H1 (cell line): ENCODE results near the gene DPRX. TPM values are rescaled to one million over a fixed set of nuclear protein-coding genes. Genes with fewer than 3 reads are reported as not detected.

Source experiments
- CTCF ChIA-PET: fragments of 300-600 bp; sonication (Branson Sonifier 250); formaldehyde crosslinking; loops from one replicate; lab custom pipeline; 2021; ENCODE audit not compliant: partially characterized antibody; lab: Charles Lee
- POLR2A ChIA-PET: fragments of 300-600 bp; sonication (Branson Sonifier 250); formaldehyde crosslinking; loops from one replicate; lab custom pipeline; 2021; ENCODE audit warnings: inconsistent platforms; ENCODE audit not compliant: partially characterized antibody; lab: Charles Lee
- DNase-seq, 2 experiments: peaks; one replicate each; pipeline versions ENCODE4 v3.0.0 to v3.0.0-alpha.2; 2010 to 2022; ENCODE audit warnings: low spot score in 2 of 2, low read depth in 1 of 2, mixed read lengths in 1 of 2
- FAIRE-seq: peaks from 2 replicates; lab custom pipeline; 2011; peaks lifted over from hg19 to GRCh38; lab: Jason Lieb, UNC
- H2AFZ ChIP-seq: 2 replicates; pipeline ENCODE4 v1.8.1; 2012; ENCODE audit warnings: low read length, inconsistent platforms
- H2AK5ac ChIP-seq: 2 replicates; pipeline ENCODE4 v1.6.1; 2013; ENCODE audit warnings: low read depth, low read length
- H2BK120ac ChIP-seq: replicated peaks from 2 replicates; pipeline ENCODE3; 2013; ENCODE audit warnings: low read depth, low read length, inconsistent platforms
- H2BK12ac ChIP-seq: 2 replicates; pipeline ENCODE4 v1.6.1; 2013; ENCODE audit warnings: low read depth, low read length
- H2BK15ac ChIP-seq: 2 replicates; pipeline ENCODE4 v1.6.1; 2013; ENCODE audit warnings: low read length
- H2BK20ac ChIP-seq: 2 replicates; pipeline ENCODE4 v1.6.1; 2013; ENCODE audit warnings: low read length
- H2BK5ac ChIP-seq: 2 replicates; pipeline ENCODE4 v1.6.1; 2013; ENCODE audit warnings: low read depth, low read length
- H3K14ac ChIP-seq: 2 replicates; pipeline ENCODE4 v1.6.1; 2013; ENCODE audit warnings: inconsistent platforms; ENCODE audit not compliant: insufficient read length
- H3K18ac ChIP-seq: 2 replicates; pipeline ENCODE4 v1.6.1; 2013; ENCODE audit warnings: low read length; ENCODE audit errors: extremely low read depth
- H3K23ac ChIP-seq: 2 replicates; pipeline ENCODE4 v1.6.1; 2013; ENCODE audit warnings: inconsistent platforms; ENCODE audit not compliant: insufficient read length
- H3K23me2 ChIP-seq: 2 replicates; pipeline ENCODE4 v1.6.1; 2013; ENCODE audit warnings: low read depth, low read length
- H3K27ac ChIP-seq: 2 replicates; pipeline ENCODE4 v1.6.1; 2011; ENCODE audit warnings: low read depth, low read length, inconsistent platforms
- H3K27me3 ChIP-seq, 4 experiments: replicated peaks in 1 of 4; 1 replicate in 1 of 4; 2 replicates in 3 of 4; pipeline versions ENCODE4 v1.6.1 to v1.8.1; 2011 to 2013; ENCODE audit warnings: low read length in 3 of 4, mild to moderate bottlenecking in 3 of 4, inconsistent platforms in 2 of 4, mixed read lengths in 2 of 4, moderate library complexity in 1 of 4; ENCODE audit not compliant: control insufficient read depth in 3 of 4, insufficient read depth in 3 of 4; ENCODE audit errors: extremely low read depth in 1 of 4
- H3K36me3 ChIP-seq, 4 experiments: 2 replicates each; pipeline versions ENCODE4 v1.6.1 to v1.8.1; 2011 to 2013; ENCODE audit warnings: mild to moderate bottlenecking in 4 of 4, low read length in 3 of 4, moderate library complexity in 2 of 4, control low read depth in 1 of 4, inconsistent platforms in 1 of 4; ENCODE audit not compliant: insufficient read depth in 4 of 4, control insufficient read depth in 2 of 4
- H3K4ac ChIP-seq: replicated peaks from 2 replicates; pipeline ENCODE3; 2013; ENCODE audit warnings: low read length, low read depth, mixed read lengths, inconsistent platforms; ENCODE audit not compliant: insufficient read length
- H3K4me1 ChIP-seq, 4 experiments: replicated peaks in 1 of 4; 1 replicate in 1 of 4; 2 replicates in 3 of 4; pipeline versions ENCODE4 v1.6.1 to v1.8.1; 2011 to 2013; ENCODE audit warnings: low read length in 3 of 4, inconsistent platforms in 2 of 4, mixed read lengths in 1 of 4; ENCODE audit not compliant: insufficient read depth in 4 of 4, control insufficient read depth in 3 of 4
- H3K4me2 ChIP-seq, 2 experiments: 2 replicates each; pipeline versions ENCODE4 v1.6.1 to v1.8.1; 2011 to 2013; ENCODE audit warnings: low read depth in 2 of 2, low read length in 2 of 2, control low read depth in 1 of 2, inconsistent platforms in 1 of 2, mild to moderate bottlenecking in 1 of 2; ENCODE audit not compliant: insufficient read depth in 1 of 2
- H3K4me3 ChIP-seq, 4 experiments: fragments of 200-600, 300-600 bp in 1 of 4; sonication (generic), shearing (Covaris generic), sonication (Bioruptor Twin) in 1 of 4; 2 replicates each; pipeline versions ENCODE4 v1.5.1 to v1.8.1; 2011 to 2016; ENCODE audit warnings: low read length in 4 of 4, low read depth in 3 of 4, control low read depth in 2 of 4, inconsistent platforms in 2 of 4, mild to moderate bottlenecking in 2 of 4, mixed read lengths in 1 of 4, moderate library complexity in 1 of 4; ENCODE audit not compliant: insufficient read depth in 2 of 4; ENCODE audit errors: extremely low read depth in 1 of 4
- H3K56ac ChIP-seq: replicated peaks from 2 replicates; pipeline ENCODE3; 2013; ENCODE audit warnings: low read depth, mild to moderate bottlenecking, mixed read lengths, low read length, inconsistent platforms; ENCODE audit not compliant: insufficient read length
- H3K79me1 ChIP-seq: 2 replicates; pipeline ENCODE4 v1.6.1; 2013; ENCODE audit warnings: low read depth, low read length, control low read depth
- H3K79me2 ChIP-seq, 2 experiments: 2 replicates each; pipeline versions ENCODE4 v1.6.1 to v1.8.1; 2012 to 2013; ENCODE audit warnings: low read length in 2 of 2, mild to moderate bottlenecking in 2 of 2, inconsistent platforms in 1 of 2; ENCODE audit not compliant: insufficient read depth in 2 of 2, control insufficient read depth in 1 of 2
- H3K9ac ChIP-seq, 4 experiments: replicated peaks in 1 of 4; 1 replicate in 1 of 4; 2 replicates in 3 of 4; pipeline versions ENCODE4 v1.6.1 to v1.8.1; 2011 to 2013; ENCODE audit warnings: low read depth in 3 of 4, low read length in 3 of 4, control low read depth in 2 of 4, mild to moderate bottlenecking in 2 of 4, moderate library complexity in 2 of 4, inconsistent platforms in 1 of 4; ENCODE audit errors: extremely low read depth in 1 of 4
- H3K9me3 ChIP-seq, 2 experiments: 2 replicates each; pipeline versions ENCODE4 v1.6.1 to v1.8.1; 2012 to 2013; ENCODE audit warnings: mild to moderate bottlenecking in 2 of 2, moderate library complexity in 2 of 2, control low read depth in 1 of 2, inconsistent platforms in 1 of 2, low read depth in 1 of 2, low read length in 1 of 2, mixed read lengths in 1 of 2; ENCODE audit not compliant: insufficient read depth in 2 of 2
- H4K20me1 ChIP-seq, 2 experiments: replicated peaks in 1 of 2; 2 replicates each; pipeline versions ENCODE3 to v1.8.1; 2011 to 2013; ENCODE audit warnings: inconsistent platforms in 2 of 2, low read length in 2 of 2, mild to moderate bottlenecking in 1 of 2; ENCODE audit not compliant: insufficient read depth in 2 of 2, control insufficient read depth in 1 of 2
- H4K5ac ChIP-seq: 2 replicates; pipeline ENCODE4 v1.6.1; 2013; ENCODE audit warnings: low read length, low read depth, mixed read lengths, inconsistent platforms; ENCODE audit not compliant: insufficient read length
- H4K8ac ChIP-seq: 2 replicates; pipeline ENCODE4 v1.8.0; 2013; ENCODE audit warnings: mild to moderate bottlenecking, moderate library complexity, low read length, inconsistent platforms; ENCODE audit not compliant: insufficient read depth; ENCODE audit errors: extremely low read depth
- H4K91ac ChIP-seq: replicated peaks from 2 replicates; pipeline ENCODE3; 2013; ENCODE audit warnings: low read length, mixed read lengths, inconsistent platforms; ENCODE audit not compliant: insufficient read length
- JUN ChIP-seq: IDR thresholded peaks from 2 replicates; pipeline ENCODE4 v1.6.1; 2011; ENCODE audit warnings: low read depth, mild to moderate bottlenecking, improper control_type of control experiment, low read length
- SIRT6 ChIP-seq: IDR thresholded peaks from one replicate; pipeline ENCODE4 v1.7.1; 2012; ENCODE audit warnings: low read length, inconsistent platforms
- WGBS, 2 experiments: shearing (Covaris generic) in 1 of 2; methylation state at CpG; one replicate each; pipeline versions ENCODE4 v1.1.6 to v1.1.7; 2013 to 2015; ENCODE audit warnings: low lambda C conversion rate in 2 of 2, mixed read lengths in 2 of 2, inconsistent platforms in 1 of 2, low coverage in 1 of 2, missing lambda C conversion rate in 1 of 2; ENCODE audit not compliant: insufficient replicate concordance in 2 of 2, insufficient coverage in 1 of 2, insufficient read length in 1 of 2; ENCODE audit errors: extremely low coverage in 1 of 2, missing lambda C conversion rate in 1 of 2; 5-methylcytosine and 5-hydroxymethylcytosine counted together
- polyA plus RNA-seq, 7 experiments: library from polyadenylated mRNA; depleted of rRNA in 3 of 7; stranded (reverse) in 5 of 7; unstranded in 2 of 7; fragments of >200 nt in 5 of 7; fragments of 200-250 nt in 2 of 7; gene quantifications; 1 replicate in 5 of 7; 2 replicates in 1 of 7; 4 replicates in 1 of 7; pipeline versions ENCODE4 v1.2.1 to v1.2.3, GENCODE V29; 2011 to 2013; ENCODE audit warnings: missing spikeins in 2 of 7, mixed read lengths in 2 of 7
- total RNA-seq: library from RNA; stranded (reverse); fragmentation: NEBNext Ultra II Directional; extraction: Animal tissue kit (Norgen Biotek cat#: 25700); gene quantifications from 2 replicates; pipeline ENCODE4 v1.2.1, GENCODE V29; 2021

The DPRX gene
- total and polyA plus RNA-seq, 2 of the 8 experiments (the other 6 are each of a cell fraction or from before 2014, with no cell fraction given), result not detected

DNA sequence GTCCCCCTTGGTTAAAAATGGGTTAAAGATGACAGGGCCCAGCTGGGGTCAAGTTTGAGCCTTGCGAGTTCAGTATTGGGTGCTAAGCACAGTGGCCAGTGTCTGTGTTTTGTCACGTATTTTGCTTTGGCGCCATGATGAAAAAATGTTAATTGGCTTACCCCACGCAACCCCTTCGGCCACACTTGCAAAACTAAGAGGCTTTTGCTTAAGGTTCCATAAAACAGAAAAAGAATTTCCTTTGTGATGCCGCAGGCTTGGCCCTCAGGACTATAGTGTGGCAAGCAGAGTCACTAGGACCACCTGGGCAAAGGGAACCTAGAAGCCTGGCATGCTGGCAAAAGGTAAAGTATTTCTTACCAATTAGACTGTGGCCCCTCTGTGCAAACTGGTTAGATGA is 20.7 kb downstream of the DPRX start:
- no peak overlapping the region for H3K56ac ChIP-seq
- no peaks in the 10 kb centered on the region for H3K27me3 ChIP-seq
- H2BK120ac ChIP-seq, result no peak overlapping the region
- peaks cover 41 to 48% of the 10 kb centered on the region in 2 experiments for H3K9me3 ChIP-seq
- no peak overlapping the region for H3K9ac ChIP-seq
- H3K36me3 ChIP-seq, result peaks cover 0 to 13% (median 3%) of the 10 kb centered on the region in 4 experiments; a peak in 4 of 8 replicates
- no peak overlapping the region for H3K4ac ChIP-seq
- WGBS, 2 experiments, result 94% methylated on average over 6 of the region's 6 CpGs; no CpG with 5 or more reads in 1 of the 2 experiments
- H2BK12ac ChIP-seq, result no peak overlapping the region
- DNase-seq (no peak), FAIRE-seq (no peak)
- no peak overlapping the region for H2BK15ac ChIP-seq
- H3K79me1 ChIP-seq, result no peaks in the 10 kb centered on the region
- no peak overlapping the region for H4K8ac ChIP-seq
- H2BK20ac ChIP-seq, result no peak overlapping the region
- no peak overlapping the region for H2BK5ac ChIP-seq
- no peak overlapping the region for H4K91ac ChIP-seq
- no peak overlapping the region for H3K4me3 ChIP-seq
- H3K4me1 ChIP-seq, result no peaks in the 10 kb centered on the region
- no peak overlapping the region for H3K27ac ChIP-seq
- no peak overlapping the region for H3K23ac ChIP-seq
- no peaks in the 10 kb centered on the region for H3K79me2 ChIP-seq
- no peak overlapping the region for H4K5ac ChIP-seq
- no peak overlapping the region for H3K4me2 ChIP-seq
- no peaks in the 10 kb centered on the region; the same call in 1 of the 2 replicates for H3K23me2 ChIP-seq
- POLR2A ChIA-PET, result no interaction called here
- H3K14ac ChIP-seq, result no peak overlapping the region
- CTCF ChIA-PET, result interaction anchor here (0.6 to 2.0 kb wide), 4 partner anchors 22 to 158 kb away, joined by 3 to 5 read pairs (median 4); no protein-coding TSS in a partner anchor
- no peaks in the 10 kb centered on the region for H4K20me1 ChIP-seq
- H2AK5ac ChIP-seq, result no peak overlapping the region
- no peak overlapping the region for H3K18ac ChIP-seq
- H2AFZ ChIP-seq, result no peak overlapping the region
- no peak for TF ChIP-seq SIRT6
- TF ChIP-seq JUN, result no peak
